SJCRH30 (cell line): ENCODE results near the gene NOTCH3. TPM values are rescaled to one million over a fixed set of nuclear protein-coding genes. Genes with fewer than 3 reads are reported as not detected.

Source experiments
- DNase-seq, 2 experiments: peaks; one replicate each; pipeline ENCODE4 v3.0.0-alpha.2; 2015 to 2020
- H3K27ac ChIP-seq: fragments of 250-450 bp; sonication (Bioruptor Pico); 2 replicates; pipeline ENCODE4 v1.5.1; 2020; ENCODE audit warnings: mild to moderate bottlenecking, moderate library complexity
- H3K27me3 ChIP-seq: fragments of 250-450 bp; sonication (Bioruptor Pico); 2 replicates; pipeline ENCODE4 v1.5.1; 2020; ENCODE audit warnings: mild to moderate bottlenecking, moderate library complexity
- H3K36me3 ChIP-seq: fragments of 250-450 bp; sonication (Bioruptor Pico); 2 replicates; pipeline ENCODE4 v1.5.1; 2020; ENCODE audit warnings: mild to moderate bottlenecking, moderate library complexity
- H3K4me1 ChIP-seq: fragments of 250-450 bp; sonication (Bioruptor Pico); 2 replicates; pipeline ENCODE4 v1.5.1; 2020; ENCODE audit warnings: mild to moderate bottlenecking, moderate library complexity
- H3K4me3 ChIP-seq: fragments of 250-450 bp; sonication (Bioruptor Pico); 2 replicates; pipeline ENCODE4 v1.5.1; 2020; ENCODE audit warnings: mild to moderate bottlenecking, moderate library complexity
- H3K9me3 ChIP-seq: fragments of 250-450 bp; sonication (Bioruptor Pico); replicated peaks from 2 replicates; pipeline ENCODE4 v1.5.1; 2020; ENCODE audit warnings: mild to moderate bottlenecking, moderate library complexity
- total RNA-seq: library from RNA; depleted of rRNA; stranded (reverse); fragments of >200 nt; shearing (Covaris generic); gene quantifications from 2 replicates; pipeline ENCODE4 v1.2.3, GENCODE V29; 2014

The NOTCH3 gene
- total RNA-seq, 1 experiment from 2014 or later = 43.7 TPM

GRCh38 chr19:15241259-15241910, 40.6 kb upstream of the NOTCH3 start:
- Histone ChIP-seq H3K4me3 (no peak overlapping the region), H3K27ac (no peak overlapping the region), H3K9me3 (no peaks in the 10 kb centered on the region), H3K27me3 (no peaks in the 10 kb centered on the region), H3K36me3 (peaks cover 67% of the 10 kb centered on the region), H3K4me1 (no peaks in the 10 kb centered on the region)
- DNase-seq = no peak

GRCh38 chr19:15240515-15240914, 39.7 kb upstream of the NOTCH3 start:
- peaks cover 65% of the 10 kb centered on the region for H3K36me3 ChIP-seq

GRCh38 chr19:15239337-15239949, 38.6 kb upstream of the NOTCH3 start:
- Histone ChIP-seq H3K36me3 (peaks cover 64% of the 10 kb centered on the region), H3K4me1 (no peaks in the 10 kb centered on the region), H3K9me3 (no peaks in the 10 kb centered on the region), H3K27ac (no peak overlapping the region), H3K27me3 (no peaks in the 10 kb centered on the region), H3K4me3 (no peak overlapping the region)
- no peak for DNase-seq

More at GRCh38 chr19:15240515-15240914, 39.7 kb upstream of the NOTCH3 start:
- no peaks in the 10 kb centered on the region for H3K27me3 ChIP-seq
- no peaks in the 10 kb centered on the region for H3K9me3 ChIP-seq
- H3K4me1 ChIP-seq = no peaks in the 10 kb centered on the region
- H3K27ac ChIP-seq = no peak overlapping the region
- H3K4me3 ChIP-seq = no peak overlapping the region
- no peak for DNase-seq

GRCh38 chr19:15238639-15239155, 37.9 kb upstream of the NOTCH3 start:
- H3K36me3 ChIP-seq = peaks cover 60% of the 10 kb centered on the region
- H3K9me3 ChIP-seq = no peaks in the 10 kb centered on the region

GRCh38 chr19:15237759-15238638, 37.2 kb upstream of the NOTCH3 start:
- no peaks in the 10 kb centered on the region for H3K9me3 ChIP-seq
- H3K27ac ChIP-seq = no peak overlapping the region
- H3K4me3 ChIP-seq = no peak overlapping the region
- DNase-seq = no peak
- H3K4me1 ChIP-seq = no peaks in the 10 kb centered on the region
- H3K27me3 ChIP-seq = no peaks in the 10 kb centered on the region
- H3K36me3 ChIP-seq = peaks cover 62% of the 10 kb centered on the region

More at GRCh38 chr19:15238639-15239155, 37.9 kb upstream of the NOTCH3 start:
- no peaks in the 10 kb centered on the region for H3K4me1 ChIP-seq
- H3K4me3 ChIP-seq = no peak overlapping the region
- no peak for DNase-seq
- no peaks in the 10 kb centered on the region for H3K27me3 ChIP-seq
- no peak overlapping the region for H3K27ac ChIP-seq

GRCh38 chr19:15236886-15237285, 36.1 kb upstream of the NOTCH3 start:
- no peaks in the 10 kb centered on the region for H3K27me3 ChIP-seq
- H3K36me3 ChIP-seq = peaks cover 56% of the 10 kb centered on the region
- H3K4me3 ChIP-seq = no peak overlapping the region
- no peak for DNase-seq
- no peaks in the 10 kb centered on the region for H3K9me3 ChIP-seq
- H3K27ac ChIP-seq = no peak overlapping the region
- H3K4me1 ChIP-seq = no peaks in the 10 kb centered on the region

- no peaks in the 10 kb centered on the region for H3K4me1 ChIP-seq
- no peak for DNase-seq
- H3K36me3 ChIP-seq = peaks cover 49% of the 10 kb centered on the region
- H3K27ac ChIP-seq = no peak overlapping the region
- no peaks in the 10 kb centered on the region for H3K27me3 ChIP-seq
- H3K4me3 ChIP-seq = no peak overlapping the region
- H3K9me3 ChIP-seq = no peaks in the 10 kb centered on the region
Observed at GRCh38 chr19:15235781-15236180, 35.0 kb upstream of the NOTCH3 start.

- DNase-seq = no peak
- Histone ChIP-seq H3K27me3 (no peaks in the 10 kb centered on the region), H3K36me3 (peaks cover 38% of the 10 kb centered on the region), H3K9me3 (no peaks in the 10 kb centered on the region), H3K4me3 (no peak overlapping the region), H3K27ac (no peak overlapping the region), H3K4me1 (no peaks in the 10 kb centered on the region)
Observed at GRCh38 chr19:15234431-15235130, 33.8 kb upstream of the NOTCH3 start.

- Histone ChIP-seq H3K4me3 (no peak overlapping the region), H3K27ac (no peak overlapping the region)
Observed at GRCh38 chr19:15231271-15231670, 30.5 kb upstream of the NOTCH3 start.

GRCh38 chr19:15227261-15227660, 26.5 kb upstream of the NOTCH3 start:
- Histone ChIP-seq H3K4me3 (no peak overlapping the region), H3K27me3 (no peaks in the 10 kb centered on the region), H3K36me3 (no peaks in the 10 kb centered on the region), H3K9me3 (no peaks in the 10 kb centered on the region), H3K4me1 (peaks cover 6% of the 10 kb centered on the region; the same call in 1 of the 2 replicates), H3K27ac (no peak overlapping the region)
- DNase-seq = no peak

More at GRCh38 chr19:15231271-15231670, 30.5 kb upstream of the NOTCH3 start:
- no peaks in the 10 kb centered on the region for H3K4me1 ChIP-seq
- H3K36me3 ChIP-seq = peaks cover 12% of the 10 kb centered on the region
- H3K27me3 ChIP-seq = no peaks in the 10 kb centered on the region
- H3K9me3 ChIP-seq = no peaks in the 10 kb centered on the region
- DNase-seq = no peak

- H3K4me3 ChIP-seq = no peak overlapping the region
- H3K27ac ChIP-seq = no peak overlapping the region
- H3K9me3 ChIP-seq = no peaks in the 10 kb centered on the region
- H3K27me3 ChIP-seq = no peaks in the 10 kb centered on the region
- DNase-seq = no peak
- H3K4me1 ChIP-seq = peaks cover 6% of the 10 kb centered on the region; the same call in 1 of the 2 replicates
- H3K36me3 ChIP-seq = no peaks in the 10 kb centered on the region
Observed at GRCh38 chr19:15225760-15226159, 25.0 kb upstream of the NOTCH3 start.

GRCh38 chr19:15223649-15224361, 23.0 kb upstream of the NOTCH3 start:
- DNase-seq = no peak
- no peaks in the 10 kb centered on the region for H3K9me3 ChIP-seq
- H3K4me3 ChIP-seq = peak overlapping the region; percentile 58
- no peaks in the 10 kb centered on the region for H3K27me3 ChIP-seq
- peaks cover 6% of the 10 kb centered on the region; the same call in 1 of the 2 replicates for H3K4me1 ChIP-seq
- H3K36me3 ChIP-seq = no peaks in the 10 kb centered on the region
- no peak overlapping the region for H3K27ac ChIP-seq

- H3K36me3 ChIP-seq = no peaks in the 10 kb centered on the region
- H3K4me1 ChIP-seq = peaks cover 6% of the 10 kb centered on the region; the same call in 1 of the 2 replicates
- no peak overlapping the region for H3K27ac ChIP-seq
- no peaks in the 10 kb centered on the region for H3K27me3 ChIP-seq
- no peaks in the 10 kb centered on the region for H3K9me3 ChIP-seq
- DNase-seq = peak; percentile 97 to 99
- peak overlapping the region; percentile 58 for H3K4me3 ChIP-seq
Observed at GRCh38 chr19:15222738-15223648, 22.2 kb upstream of the NOTCH3 start.
